Upper lobe of right lung (tissue), 1 donor: ENCODE measurements around the gene CFP. TPM values are rescaled to one million over a fixed set of nuclear protein-coding genes. Genes with fewer than 3 reads are reported as not detected.

ENCODE experiments used
- ATAC-seq: fragments of 200-7000 bp; cut with Tn5 transposase; one replicate; pipeline ENCODE4 v1.9.1; 2020; ENCODE audit warnings: mild to moderate bottlenecking, moderate library complexity
- DNase-seq: peaks from one replicate; pipeline ENCODE4 v3.0.0-alpha.2; 2020
- H3K27ac ChIP-seq: fragments of 200-600 bp; one replicate; pipeline ENCODE4 v1.8.0; 2022
- H3K27me3 ChIP-seq: fragments of 200-600 bp; one replicate; pipeline ENCODE4 v1.8.0; 2022; ENCODE audit warnings: mild to moderate bottlenecking
- H3K36me3 ChIP-seq: fragments of 200-600 bp; one replicate; pipeline ENCODE4 v1.8.0; 2022
- H3K4me1 ChIP-seq: fragments of 200-600 bp; one replicate; pipeline ENCODE4 v1.8.0; 2022
- H3K4me3 ChIP-seq: fragments of 200-600 bp; one replicate; pipeline ENCODE4 v1.8.0; 2022; ENCODE audit warnings: mild to moderate bottlenecking
- H3K9me3 ChIP-seq: fragments of 200-600 bp; one replicate; pipeline ENCODE4 v1.8.0; 2022
- intact Hi-C: fragments of 100-400 bp; cut with DNase I; formaldehyde crosslinking; loops from one replicate; pipeline ENCODE4 v1.11.0; 2022
- total RNA-seq: library from RNA; stranded (reverse); fragmentation: NEBNext Ultra II Directional; extraction: Animal tissue kit (Norgen Biotek cat#: 25700); gene quantifications from one replicate; pipeline ENCODE4 v1.2.1, GENCODE V29; 2021
- TF ChIP-seq, protein P1 (sequence below): fragments of 200-600 bp; IDR thresholded peaks from one replicate; pipeline ENCODE4 v1.8.0; 2022; ENCODE audit warnings: antibody characterized with exemption
- donor health status: DM: no; HTN: yes; CAD: no; lungs with severe emphysema.

CFP gene
- total RNA-seq, 1 donor from 2014 or later, result 14.9 TPM

DNA sequence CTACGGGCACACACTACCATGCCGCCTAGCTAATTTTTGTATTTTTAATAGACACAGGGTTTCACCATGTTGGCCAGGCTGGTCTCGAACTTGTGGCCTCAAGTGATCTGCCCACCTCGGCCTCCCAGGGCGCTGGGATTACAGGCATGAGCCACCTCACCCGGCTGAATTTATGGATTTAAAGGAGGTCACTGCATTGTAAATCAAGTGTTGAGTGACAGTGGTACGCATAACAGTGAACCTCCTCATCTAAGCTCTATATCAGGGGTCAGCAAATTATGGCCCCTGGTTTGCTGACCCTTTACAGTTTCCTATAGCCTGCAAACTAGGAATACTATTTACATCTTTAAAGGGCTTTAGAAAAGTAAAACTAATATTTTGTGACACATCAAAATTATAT lies 31.8 kb upstream of the CFP start:
- no peak overlapping the region for H3K27ac ChIP-seq
- H3K4me3 ChIP-seq, result no peak overlapping the region
- no peaks in the 10 kb centered on the region for H3K27me3 ChIP-seq
- DNase-seq (no peak), ATAC-seq (no peak)
- TF ChIP-seq, protein P1, sequence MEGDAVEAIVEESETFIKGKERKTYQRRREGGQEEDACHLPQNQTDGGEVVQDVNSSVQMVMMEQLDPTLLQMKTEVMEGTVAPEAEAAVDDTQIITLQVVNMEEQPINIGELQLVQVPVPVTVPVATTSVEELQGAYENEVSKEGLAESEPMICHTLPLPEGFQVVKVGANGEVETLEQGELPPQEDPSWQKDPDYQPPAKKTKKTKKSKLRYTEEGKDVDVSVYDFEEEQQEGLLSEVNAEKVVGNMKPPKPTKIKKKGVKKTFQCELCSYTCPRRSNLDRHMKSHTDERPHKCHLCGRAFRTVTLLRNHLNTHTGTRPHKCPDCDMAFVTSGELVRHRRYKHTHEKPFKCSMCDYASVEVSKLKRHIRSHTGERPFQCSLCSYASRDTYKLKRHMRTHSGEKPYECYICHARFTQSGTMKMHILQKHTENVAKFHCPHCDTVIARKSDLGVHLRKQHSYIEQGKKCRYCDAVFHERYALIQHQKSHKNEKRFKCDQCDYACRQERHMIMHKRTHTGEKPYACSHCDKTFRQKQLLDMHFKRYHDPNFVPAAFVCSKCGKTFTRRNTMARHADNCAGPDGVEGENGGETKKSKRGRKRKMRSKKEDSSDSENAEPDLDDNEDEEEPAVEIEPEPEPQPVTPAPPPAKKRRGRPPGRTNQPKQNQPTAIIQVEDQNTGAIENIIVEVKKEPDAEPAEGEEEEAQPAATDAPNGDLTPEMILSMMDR, result no peak
- no peaks in the 10 kb centered on the region for H3K9me3 ChIP-seq
- peaks cover 10% of the 10 kb centered on the region for H3K36me3 ChIP-seq
- no peaks in the 10 kb centered on the region for H3K4me1 ChIP-seq
- intact Hi-C loops, result no loop called here

DNA sequence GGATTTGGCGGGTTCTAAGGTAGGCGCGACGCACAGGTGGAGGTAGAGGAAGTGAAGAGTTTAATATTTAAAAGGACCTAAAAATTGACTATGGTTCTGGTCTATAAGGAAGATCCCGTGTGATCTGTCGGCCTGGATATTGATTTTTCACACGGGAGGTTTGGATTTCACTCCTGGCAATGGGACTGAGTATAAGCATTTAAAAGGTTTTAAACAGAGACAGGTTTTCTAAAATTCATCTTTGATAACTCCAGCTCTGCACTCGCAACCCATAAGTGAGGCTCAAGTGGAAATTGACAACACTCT lies 29.6 kb upstream of the CFP start:
- H3K4me1 ChIP-seq, result no peaks in the 10 kb centered on the region
- intact Hi-C loops, result no loop called here
- TF ChIP-seq, protein P1, result no peak

DNA sequence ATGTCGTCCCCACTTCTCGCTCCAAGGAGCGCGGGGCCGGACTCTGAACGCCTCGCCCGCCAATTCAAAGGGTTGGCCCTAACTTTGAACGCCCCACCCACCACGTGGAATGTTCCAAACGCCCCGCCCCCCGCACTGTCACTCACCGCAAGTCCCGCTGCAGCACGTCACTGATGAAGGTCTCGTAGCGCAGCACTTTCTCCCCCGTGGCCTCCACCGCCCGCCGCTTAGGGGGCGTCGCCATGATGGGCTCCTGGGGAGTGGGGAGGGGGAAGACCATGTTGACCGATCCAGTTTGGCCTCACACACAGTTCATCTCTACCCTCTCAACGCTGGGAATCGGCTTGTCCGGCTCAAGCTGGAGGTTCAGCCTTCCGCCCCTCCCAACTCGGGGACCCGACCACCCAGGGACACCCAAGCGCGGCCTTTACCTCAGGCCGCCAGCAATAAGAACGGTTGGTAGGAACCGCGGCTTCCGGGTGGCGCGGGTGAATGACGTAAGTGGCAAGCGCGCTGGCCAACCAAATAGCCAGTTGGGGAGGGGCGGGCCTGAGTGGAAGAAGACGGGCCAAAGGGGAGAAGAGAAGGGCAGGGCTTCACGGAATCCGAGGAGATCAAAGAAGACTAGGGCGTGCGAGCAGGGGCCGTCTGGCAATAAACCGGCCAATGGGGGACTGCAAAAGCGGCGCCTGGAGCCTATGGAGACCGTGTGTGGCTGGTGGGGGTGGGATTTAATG lies 29.1 kb upstream of the CFP start, which contains the start of gene UXT:
TSS of gene UXT (minus strand) at position 497 of the 737 bp plus-strand sequence. CDS start at position 244, 253 bp downstream.
- peak; percentile 96 for ATAC-seq
- H3K27ac ChIP-seq, result peak within 1 kb of the TSS; percentile 98
- intact Hi-C loops, result no loop called here
- TF ChIP-seq, protein P1, result no peak
- DNase-seq, result peak; percentile 95
- H3K9me3 ChIP-seq, result no peaks in the 10 kb centered on the region
- no peaks in the 10 kb centered on the region for H3K27me3 ChIP-seq
- peak within 1 kb of the TSS; percentile 63 for H3K4me3 ChIP-seq
- H3K36me3 ChIP-seq, result peaks cover 29% of the 10 kb centered on the region
- H3K4me1 ChIP-seq, result no peaks in the 10 kb centered on the region

More for the DNA sequence above, 29.6 kb upstream of the CFP start:
- Histone ChIP-seq H3K4me3 (peak overlapping the region; percentile 63), H3K27me3 (no peaks in the 10 kb centered on the region), H3K9me3 (no peaks in the 10 kb centered on the region), H3K36me3 (peaks cover 29% of the 10 kb centered on the region), H3K27ac (peak overlapping the region; percentile 98)
- no peak for ATAC-seq
- DNase-seq, result no peak

DNA sequence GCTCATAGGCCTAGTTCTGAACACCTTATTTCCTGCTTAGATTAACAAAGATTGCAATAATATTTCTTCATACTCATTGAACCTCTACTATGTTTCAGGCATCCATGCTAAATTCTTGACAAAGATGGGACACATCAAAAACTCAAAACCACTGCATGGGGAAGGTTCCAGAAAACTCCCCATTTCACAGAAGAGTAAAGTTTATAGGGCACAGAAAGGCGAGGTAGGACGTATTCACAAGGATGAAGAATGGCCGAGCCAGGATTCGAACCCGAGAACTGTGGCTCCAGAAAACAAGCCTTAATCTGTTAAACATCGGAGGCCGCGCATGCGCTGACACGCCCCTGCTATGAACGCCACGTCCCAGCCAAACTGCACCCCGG lies 28.6 kb upstream of the CFP start:
- ATAC-seq, result no peak

DNA sequence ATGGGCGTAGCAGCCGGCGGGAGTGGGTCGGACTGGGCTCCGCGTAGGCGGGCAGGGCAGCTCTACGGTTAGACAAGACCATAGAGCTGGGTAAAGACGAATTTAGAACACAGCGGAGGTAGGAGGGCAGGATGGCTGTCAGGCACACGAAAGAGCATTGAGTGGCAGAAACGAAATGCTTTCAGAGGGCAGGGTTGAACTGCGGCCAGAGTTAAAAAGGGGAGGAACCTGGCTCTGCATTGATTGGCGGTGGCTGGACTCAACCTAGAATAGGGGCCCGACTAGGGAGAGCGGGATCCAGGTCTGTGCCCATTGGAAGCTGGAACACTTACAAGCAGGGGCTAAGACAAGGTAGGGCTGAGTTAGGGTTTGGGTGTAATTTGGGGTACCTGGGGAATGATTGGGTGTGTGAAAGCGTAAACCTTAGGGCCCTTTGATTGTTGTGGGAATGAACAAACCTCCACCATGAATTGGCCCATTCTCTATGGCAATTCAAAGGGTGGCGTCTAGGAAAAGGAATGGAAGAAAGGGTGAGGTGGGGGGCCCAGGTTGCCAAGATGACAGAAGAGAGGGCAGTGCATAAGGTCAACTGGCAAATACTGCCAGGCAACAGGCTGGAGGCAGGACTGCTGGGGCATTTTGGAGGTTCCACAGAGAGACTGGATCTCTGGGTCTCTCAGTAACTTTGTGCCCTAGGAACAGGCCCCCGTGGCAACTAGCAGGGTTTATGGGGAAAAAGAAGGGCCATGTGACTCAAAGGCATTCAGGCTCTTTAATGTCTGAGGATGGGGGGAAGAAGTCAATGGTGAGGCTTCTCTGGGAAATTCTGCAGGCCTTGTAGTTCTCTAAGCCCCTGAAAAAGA lies 21.5 kb upstream of the CFP start:
- no peaks in the 10 kb centered on the region for H3K9me3 ChIP-seq
- H3K27ac ChIP-seq, result peak overlapping the region; percentile 66
- H3K36me3 ChIP-seq, result peaks cover 16% of the 10 kb centered on the region
- no peak for DNase-seq
- H3K4me3 ChIP-seq, result peak overlapping the region; percentile 56
- H3K4me1 ChIP-seq, result no peaks in the 10 kb centered on the region
- intact Hi-C loops, result no loop called here
- no peak for ATAC-seq
- TF ChIP-seq, protein P1, result no peak
- no peaks in the 10 kb centered on the region for H3K27me3 ChIP-seq

More for the DNA sequence above, 28.6 kb upstream of the CFP start:
- Histone ChIP-seq H3K27ac (peak overlapping the region; percentile 98), H3K9me3 (no peaks in the 10 kb centered on the region), H3K27me3 (no peaks in the 10 kb centered on the region), H3K4me1 (no peaks in the 10 kb centered on the region), H3K36me3 (peaks cover 29% of the 10 kb centered on the region), H3K4me3 (peak overlapping the region; percentile 63)
- intact Hi-C loops, result no loop called here
- TF ChIP-seq, protein P1, result no peak
- DNase-seq, result no peak
